ENCODE data around the gene BMP2K. TPM values are rescaled to one million over a fixed set of nuclear protein-coding genes. Genes with fewer than 3 reads are reported as not detected.

BMP2K gene
- polyA plus RNA-seq, 1 donor (not counting 4 experiments of a cell fraction or from before 2014, with no cell fraction given): 35.4 TPM

- Histone ChIP-seq H3K36me3 (ENCODE audit: control insufficient read depth in 2 of 2, extremely low read depth in 1 of 2, insufficient read depth in 2 of 2, low read length in 2 of 2) (peaks cover 0 to 2% of the 10 kb centered on the region in 2 experiments), H3K79me2 (ENCODE audit: control insufficient read depth, insufficient read depth, low read length) (peaks cover 7% of the 10 kb centered on the region), H3K9me3 (ENCODE audit: control insufficient read depth, low read depth, low read length) (no peaks in the 10 kb centered on the region), H4K20me1 (ENCODE audit: control insufficient read depth, extremely low read depth, insufficient read depth, low read length) (no peaks in the 10 kb centered on the region), H3K27ac (ENCODE audit: control insufficient read depth, insufficient read depth, low read length) (no peak overlapping the region), H3K4me1 (ENCODE audit: control insufficient read depth, extremely low read depth, insufficient read depth, low read length) (peaks cover 11% of the 10 kb centered on the region), H3K27me3 (ENCODE audit: control insufficient read depth, extremely low read depth, insufficient read depth, low read length) (no peaks in the 10 kb centered on the region), H2AFZ (ENCODE audit: control insufficient read depth, low read length) (no peak overlapping the region), H3K4me2 (ENCODE audit: control insufficient read depth, extremely low read depth, insufficient read depth, low read depth, low read length) (no peak overlapping the region), H3K9ac (ENCODE audit: control insufficient read depth, extremely low read depth, insufficient read depth, low read length) (no peak overlapping the region), H3K4me3 (ENCODE audit: control insufficient read depth in 2 of 3, extremely low read depth in 1 of 3, insufficient read depth in 2 of 3, low read depth in 1 of 3, low read length in 3 of 3) (no peak overlapping the region), H3K9me1 (ENCODE audit: control insufficient read depth, extremely low read depth, insufficient read depth, low read length) (peaks cover 3% of the 10 kb centered on the region)
- dilution Hi-C loops (cut with MboI; ENCODE audit: extremely low pct_ligation_motif_present, low sequenced_read_pairs): no loop called here
- FAIRE-seq (no peak), DNase-seq (ENCODE audit: low read depth, low spot score) (no peak)
- TF ChIP-seq EZH2 (IDR thresholded peaks at IDR 0.05; ENCODE audit: low read length) (no peak), CTCF (optimal IDR thresholded peaks at IDR 0.05 in 1 of 3, IDR thresholded peaks at IDR 0.05 in 1 of 3, conservative IDR thresholded peaks at IDR 0.05 in 1 of 3; ENCODE audit: extremely low read depth in 1 of 3, insufficient read depth in 2 of 3, low read length in 3 of 3) (no peak)
Observed at GRCh38 chr4:78936989-78937388, 160.8 kb downstream of the BMP2K start.

- Histone ChIP-seq H3K4me2 (ENCODE audit: control insufficient read depth, extremely low read depth, insufficient read depth, low read depth, low read length) (peak overlapping the region; percentile 81), H3K36me3 (ENCODE audit: control insufficient read depth in 2 of 2, extremely low read depth in 1 of 2, insufficient read depth in 2 of 2, low read length in 2 of 2) (peaks cover 0 to 2% of the 10 kb centered on the region in 2 experiments), H3K9me1 (ENCODE audit: control insufficient read depth, extremely low read depth, insufficient read depth, low read length) (peaks cover 3% of the 10 kb centered on the region), H4K20me1 (ENCODE audit: control insufficient read depth, extremely low read depth, insufficient read depth, low read length) (no peaks in the 10 kb centered on the region), H3K4me3 (ENCODE audit: control insufficient read depth in 2 of 3, extremely low read depth in 1 of 3, insufficient read depth in 2 of 3, low read depth in 1 of 3, low read length in 3 of 3) (peak overlapping the region in 1 of 3 experiments; percentile 89), H3K4me1 (ENCODE audit: control insufficient read depth, extremely low read depth, insufficient read depth, low read length) (peaks cover 11% of the 10 kb centered on the region), H3K27ac (ENCODE audit: control insufficient read depth, insufficient read depth, low read length) (no peak overlapping the region), H2AFZ (ENCODE audit: control insufficient read depth, low read length) (no peak overlapping the region), H3K27me3 (ENCODE audit: control insufficient read depth, extremely low read depth, insufficient read depth, low read length) (no peaks in the 10 kb centered on the region), H3K79me2 (ENCODE audit: control insufficient read depth, insufficient read depth, low read length) (peaks cover 7% of the 10 kb centered on the region), H3K9ac (ENCODE audit: control insufficient read depth, extremely low read depth, insufficient read depth, low read length) (no peak overlapping the region), H3K9me3 (ENCODE audit: control insufficient read depth, low read depth, low read length) (no peaks in the 10 kb centered on the region)
- no peak for DNase-seq (ENCODE audit: low read depth, low spot score)
- no peak for TF ChIP-seq EZH2 (IDR thresholded peaks at IDR 0.05; ENCODE audit: low read length)
- TF ChIP-seq CTCF (optimal IDR thresholded peaks at IDR 0.05 in 1 of 3, IDR thresholded peaks at IDR 0.05 in 1 of 3, conservative IDR thresholded peaks at IDR 0.05 in 1 of 3; ENCODE audit: extremely low read depth in 1 of 3, insufficient read depth in 2 of 3, low read length in 3 of 3): no peak
- peak; percentile 58 for FAIRE-seq
- dilution Hi-C loops (cut with MboI; ENCODE audit: extremely low pct_ligation_motif_present, low sequenced_read_pairs): no loop called here
Observed at GRCh38 chr4:78937837-78938236, 161.7 kb downstream of the BMP2K start.
